Measurements from ENCODE around the gene BRD2. TPM values are rescaled to one million over a fixed set of nuclear protein-coding genes. Genes with fewer than 3 reads are reported as not detected.
A peak's percentile ranks its signal among the peaks of the same experiment; 100 is the strongest.
"Not testable (repeated sequence)": the region's sequence is repeated elsewhere in the genome, so short reads cannot be mapped to it uniquely, and the experiment has no call there.

The BRD2 gene
- total RNA-seq, 2 experiments from 2014 or later: 365 to 371 TPM

DNA sequence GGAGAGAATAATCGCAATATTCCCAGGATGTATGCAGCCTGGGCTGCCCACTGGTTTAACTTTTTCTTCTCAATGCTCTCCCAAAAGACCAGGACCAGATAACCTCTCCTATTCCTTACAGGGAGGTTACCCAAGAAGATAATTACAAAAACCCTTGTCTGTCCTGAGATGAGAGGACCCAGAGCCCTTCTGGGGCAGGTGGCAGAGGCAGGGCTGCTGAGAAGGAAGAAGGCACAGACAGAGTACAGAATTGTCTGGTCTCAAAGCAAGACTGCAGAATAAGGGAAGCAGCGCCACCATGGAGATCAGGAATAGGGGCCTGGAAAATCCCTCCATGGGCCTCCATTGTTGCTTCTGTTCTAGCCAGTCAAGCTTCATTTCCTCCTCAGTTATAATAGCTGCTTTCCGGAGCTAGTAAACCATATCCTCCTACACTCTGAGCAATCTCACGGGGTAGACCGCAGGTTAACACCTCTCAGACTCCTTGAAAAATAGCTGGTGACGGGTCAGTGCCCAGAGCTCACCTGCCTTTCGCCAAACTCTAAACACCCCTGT, 27.1 kb upstream of the BRD2 start:
- Mint-ChIP-seq H3K4me1 (peaks cover 68% of the 10 kb centered on the region), H3K27me3 (no peaks in the 10 kb centered on the region), H3K9me3 (no peaks in the 10 kb centered on the region), H3K4me3 (peak overlapping the region; percentile 90), H3K27ac (peak overlapping the region; percentile 95), H3K36me3 (peaks cover 16% of the 10 kb centered on the region)
- ATAC-seq (ENCODE audit: low read depth) (peak; percentile 71), DNase-seq (peak; percentile 53)
- POLR2A ChIA-PET: interaction anchor here (0.5 to 8.6 kb wide), 10 partner anchors 8 to 341 kb away, joined by 3 to 247 read pairs (median 6); partner anchors contain the start of genes BRD2, PSMB8, PSMB9 and TAP1

- ATAC-seq (ENCODE audit: low read depth); DNase-seq; H3K9me3 Mint-ChIP-seq; H3K27me3 Mint-ChIP-seq: not testable (repeated sequence)
- POLR2A ChIA-PET: interaction anchor here (1.6 to 8.6 kb wide), 4 partner anchors 11 to 98 kb away, joined by 9 to 247 read pairs (median 12); partner anchors contain the start of genes BRD2, PSMB8, PSMB9 and TAP1
- H3K27ac Mint-ChIP-seq: peak overlapping the region; percentile 99
- H3K4me1 Mint-ChIP-seq: peaks cover 71% of the 10 kb centered on the region
- peak overlapping the region; percentile 94 for H3K4me3 Mint-ChIP-seq
- peaks cover 12% of the 10 kb centered on the region for H3K36me3 Mint-ChIP-seq
These were observed 25.8 kb upstream of the BRD2 start for GRCh38 chr6:32942555-32943123.

DNA sequence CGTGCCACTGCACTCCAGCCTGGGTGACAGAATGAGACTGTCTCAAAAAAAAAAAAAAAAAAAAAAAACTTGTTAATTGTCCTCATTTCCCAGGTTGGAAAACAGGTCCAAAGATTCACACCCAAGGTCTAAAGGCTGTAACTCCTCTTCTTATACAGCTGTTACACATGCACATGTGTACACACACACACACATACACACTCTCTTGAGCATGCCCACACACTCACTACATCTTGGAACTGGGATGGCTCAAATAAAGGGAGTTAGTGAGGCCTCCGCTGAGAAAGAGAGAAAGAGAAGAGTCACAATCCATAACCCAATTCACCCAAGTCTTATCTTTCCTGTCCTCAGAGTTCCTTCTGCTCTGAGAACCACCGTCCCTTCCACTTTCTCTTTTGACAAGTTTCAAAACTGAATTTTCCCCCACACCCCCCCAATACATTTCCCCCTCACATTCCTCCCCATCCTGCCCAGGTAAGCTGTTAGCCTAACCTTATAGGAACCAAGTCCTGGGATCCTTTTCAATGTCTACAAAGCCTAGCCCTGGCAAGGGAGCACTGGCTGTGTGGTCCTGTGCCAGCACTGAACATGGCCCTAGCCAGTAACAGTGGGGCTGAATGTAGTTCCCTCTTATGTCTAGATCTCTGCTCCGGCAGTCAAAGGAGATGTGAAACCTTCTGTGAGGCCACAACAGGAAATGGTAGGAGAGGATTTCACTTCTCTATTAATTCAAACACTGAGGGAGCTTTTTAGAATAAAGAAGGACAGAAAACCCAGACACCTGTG, 24.3 kb upstream of the BRD2 start:
- peaks cover 7% of the 10 kb centered on the region for H3K36me3 Mint-ChIP-seq
- no peaks in the 10 kb centered on the region for H3K9me3 Mint-ChIP-seq
- H3K4me1 Mint-ChIP-seq: peaks cover 67% of the 10 kb centered on the region
- ATAC-seq (ENCODE audit: low read depth) (peak; percentile 73), DNase-seq (peak; percentile 58)
- peak overlapping the region; percentile 94 for H3K4me3 Mint-ChIP-seq
- no peaks in the 10 kb centered on the region for H3K27me3 Mint-ChIP-seq
- peak overlapping the region; percentile 99 for H3K27ac Mint-ChIP-seq
- POLR2A ChIA-PET: interaction anchor here (0.6 to 8.6 kb wide), 11 partner anchors 8 to 144 kb away, joined by 3 to 247 read pairs (median 6); partner anchors contain the start of genes BRD2, HLA-DMA, PSMB9 and TAP1

DNA sequence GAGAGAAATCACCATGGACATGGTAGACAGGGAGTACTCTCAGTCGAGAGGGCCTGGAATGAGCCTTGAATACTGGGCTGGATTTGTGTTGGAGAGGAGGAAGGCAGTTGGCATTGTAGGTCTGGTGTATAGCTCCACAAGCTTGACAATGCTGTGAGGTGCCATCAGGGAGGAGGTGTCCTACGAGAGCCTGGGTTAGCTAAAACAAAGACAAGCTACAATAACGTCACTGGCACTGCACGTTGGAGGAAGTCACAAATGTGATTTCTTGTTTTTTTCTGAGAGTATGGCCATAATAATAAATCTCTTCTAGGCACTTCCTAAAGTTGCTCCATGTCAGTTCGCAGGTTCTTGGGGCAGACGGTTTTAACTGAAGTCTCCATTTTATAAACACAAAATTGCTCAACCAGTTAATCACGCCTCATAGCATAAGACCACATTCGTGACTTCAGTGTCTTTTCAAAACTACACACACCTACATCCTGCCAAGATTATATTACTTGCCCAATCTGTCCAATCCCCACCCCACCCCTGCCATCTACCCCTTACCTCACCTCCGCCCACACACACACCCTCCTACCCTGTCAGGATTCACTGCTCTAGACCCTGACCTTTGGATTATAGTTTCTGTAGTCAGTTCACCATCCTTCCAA, 23.2 kb upstream of the BRD2 start:
- POLR2A ChIA-PET: interaction anchor here (0.6 to 8.6 kb wide), 9 partner anchors 9 to 107 kb away, joined by 3 to 247 read pairs (median 7); partner anchors contain the start of genes BRD2, HLA-DMA, PSMB9 and TAP1
- Mint-ChIP-seq H3K9me3 (no peaks in the 10 kb centered on the region), H3K36me3 (peaks cover 14% of the 10 kb centered on the region), H3K4me3 (peak overlapping the region; percentile 94), H3K27me3 (no peaks in the 10 kb centered on the region), H3K4me1 (peaks cover 71% of the 10 kb centered on the region), H3K27ac (peak overlapping the region; percentile 99)
- ATAC-seq (ENCODE audit: low read depth): no peak
- DNase-seq: no peak

DNA sequence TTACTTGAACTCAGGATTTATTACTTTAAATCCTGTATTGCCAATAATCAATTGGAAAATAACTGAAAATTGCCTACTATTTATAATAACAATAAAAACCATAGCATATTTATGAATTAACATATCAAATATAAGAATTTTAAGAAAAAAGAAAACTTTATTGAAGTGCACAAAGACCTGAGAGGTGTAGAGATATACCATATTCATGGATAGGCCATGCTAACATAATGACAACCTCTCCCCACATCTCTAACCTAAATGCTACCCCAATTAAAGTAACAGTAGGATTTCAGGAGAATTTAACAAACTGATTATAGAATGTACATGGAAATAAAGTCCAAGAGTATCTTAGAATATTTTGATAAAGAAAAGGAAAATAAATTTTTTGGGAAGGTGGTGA, 22.4 kb upstream of the BRD2 start:
- peak overlapping the region; percentile 99 for H3K27ac Mint-ChIP-seq

GRCh38 chr6:32946893-32947292, 21.5 kb upstream of the BRD2 start:
- no peaks in the 10 kb centered on the region for H3K27me3 Mint-ChIP-seq
- peaks cover 14% of the 10 kb centered on the region for H3K36me3 Mint-ChIP-seq
- POLR2A ChIA-PET: interaction anchor here (2.4 kb wide), 1 partner anchor 25 kb away, joined by 16 read pairs; no protein-coding TSS in a partner anchor
- H3K27ac Mint-ChIP-seq: no peak overlapping the region
- DNase-seq (no peak), ATAC-seq (ENCODE audit: low read depth) (no peak)
- H3K4me1 Mint-ChIP-seq: peaks cover 59% of the 10 kb centered on the region
- no peak overlapping the region for H3K4me3 Mint-ChIP-seq
- no peaks in the 10 kb centered on the region for H3K9me3 Mint-ChIP-seq

More for the DNA sequence above, 22.4 kb upstream of the BRD2 start:
- peaks cover 14% of the 10 kb centered on the region for H3K36me3 Mint-ChIP-seq
- POLR2A ChIA-PET: no interaction called here
- DNase-seq: no peak
- no peak for ATAC-seq (ENCODE audit: low read depth)
- no peaks in the 10 kb centered on the region for H3K9me3 Mint-ChIP-seq
- H3K4me3 Mint-ChIP-seq: no peak overlapping the region
- no peaks in the 10 kb centered on the region for H3K27me3 Mint-ChIP-seq
- peaks cover 67% of the 10 kb centered on the region for H3K4me1 Mint-ChIP-seq

DNA sequence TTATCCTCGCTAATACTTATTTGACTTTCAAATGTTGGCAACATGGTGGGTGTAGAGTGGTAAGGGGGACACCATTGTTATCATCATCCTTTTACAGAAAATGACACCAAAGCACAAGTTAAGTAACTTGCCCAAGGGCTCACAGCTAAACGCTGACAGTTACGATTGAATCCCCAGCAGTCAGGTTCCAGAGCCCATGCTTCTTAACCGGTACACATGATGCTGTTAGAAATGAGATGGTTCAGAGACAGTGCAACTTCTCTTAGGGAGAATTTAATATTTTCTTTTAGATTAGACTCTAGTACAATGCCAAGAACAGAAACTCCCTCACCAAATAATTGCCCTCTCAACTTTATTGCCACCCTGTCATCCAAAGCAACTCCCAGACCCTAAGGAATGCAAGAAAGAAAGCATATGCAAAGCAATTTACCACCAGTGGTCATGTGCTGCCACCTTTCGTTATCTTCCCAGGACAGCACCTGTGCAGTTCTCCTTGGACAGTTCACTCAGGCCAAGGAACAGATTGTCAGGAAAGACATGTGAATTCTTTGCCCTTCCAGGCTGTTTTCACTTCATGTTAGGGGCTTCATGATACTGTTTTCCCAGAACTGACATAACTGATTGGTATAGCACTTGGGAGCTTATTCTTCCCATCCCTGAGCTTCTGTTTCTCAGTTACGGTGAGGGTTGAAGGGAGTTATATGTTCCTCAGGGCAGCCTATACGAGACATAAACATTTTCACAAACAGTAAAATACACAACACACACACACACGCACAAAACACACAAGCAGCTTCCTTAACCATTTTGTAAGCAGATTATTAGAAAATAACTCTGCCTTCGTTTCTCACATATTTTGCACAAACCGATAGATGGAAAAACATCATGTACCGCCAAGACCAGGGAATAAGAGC, 20.6 kb upstream of the BRD2 start:
- Mint-ChIP-seq H3K27me3 (no peaks in the 10 kb centered on the region), H3K9me3 (no peaks in the 10 kb centered on the region), H3K4me3 (no peak overlapping the region), H3K27ac (no peak overlapping the region), H3K36me3 (peaks cover 14% of the 10 kb centered on the region), H3K4me1 (peaks cover 55% of the 10 kb centered on the region)
- DNase-seq (no peak), ATAC-seq (ENCODE audit: low read depth) (no peak)
- POLR2A ChIA-PET: interaction anchor here (2.4 kb wide), 1 partner anchor 24 kb away, joined by 16 read pairs; no protein-coding TSS in a partner anchor

DNA sequence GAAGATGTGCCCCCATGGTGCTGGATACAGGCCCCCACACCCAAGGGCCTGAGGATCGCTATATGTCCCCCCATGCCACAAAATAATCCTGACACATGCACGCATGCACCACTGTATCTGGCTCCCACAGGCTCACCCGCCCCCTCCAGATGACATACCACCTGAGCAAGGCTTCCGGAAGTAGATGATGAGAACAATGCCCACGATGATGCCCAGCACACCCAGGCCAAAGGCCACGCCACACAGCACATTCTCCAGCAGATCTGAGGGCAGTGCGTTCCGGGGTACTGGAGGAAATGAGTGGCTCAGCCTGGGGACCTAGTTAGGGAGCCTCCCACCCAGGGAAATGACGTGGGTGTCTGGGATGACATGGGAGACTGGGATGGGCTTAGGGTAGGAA, 19.3 kb upstream of the BRD2 start:
- DNase-seq (no peak), ATAC-seq (ENCODE audit: low read depth) (no peak)
- POLR2A ChIA-PET: interaction anchor here (2.4 kb wide), 1 partner anchor 23 kb away, joined by 16 read pairs; no protein-coding TSS in a partner anchor
- Mint-ChIP-seq H3K27ac (no peak overlapping the region), H3K27me3 (no peaks in the 10 kb centered on the region), H3K4me3 (no peak overlapping the region), H3K9me3 (no peaks in the 10 kb centered on the region), H3K36me3 (peaks cover 14% of the 10 kb centered on the region), H3K4me1 (peaks cover 54% of the 10 kb centered on the region)

DNA sequence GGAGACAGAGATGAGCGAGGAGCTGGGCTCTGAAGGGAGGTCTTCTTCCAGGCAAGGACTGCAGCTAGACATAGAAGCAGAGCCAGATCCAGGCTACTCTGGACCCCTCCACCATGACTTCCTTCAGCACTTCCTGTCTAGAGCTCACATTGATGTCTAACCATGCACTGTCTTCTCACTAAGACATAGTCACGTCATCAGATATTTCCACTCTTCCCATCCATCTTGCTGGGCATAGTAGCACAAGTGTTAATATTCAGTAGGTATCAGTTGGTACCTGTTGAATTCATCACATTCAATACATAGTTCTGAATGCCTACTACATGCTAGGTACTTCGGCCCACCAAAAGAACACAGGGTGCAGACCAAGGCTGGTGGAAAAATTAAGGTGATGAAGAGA, 18.4 kb upstream of the BRD2 start:
- Mint-ChIP-seq H3K36me3 (peaks cover 13% of the 10 kb centered on the region), H3K27me3 (no peaks in the 10 kb centered on the region), H3K4me1 (peaks cover 52% of the 10 kb centered on the region), H3K9me3 (no peaks in the 10 kb centered on the region), H3K4me3 (no peak overlapping the region), H3K27ac (peak overlapping the region; percentile 13)
- ATAC-seq (ENCODE audit: low read depth) (no peak), DNase-seq (no peak)
- POLR2A ChIA-PET: interaction anchor here (0.8 to 10.8 kb wide), 6 partner anchors 8 to 820 kb away, joined by 3 to 261 read pairs (median 4); partner anchors contain the start of genes BRD2, FKBPL and TAP2

DNA sequence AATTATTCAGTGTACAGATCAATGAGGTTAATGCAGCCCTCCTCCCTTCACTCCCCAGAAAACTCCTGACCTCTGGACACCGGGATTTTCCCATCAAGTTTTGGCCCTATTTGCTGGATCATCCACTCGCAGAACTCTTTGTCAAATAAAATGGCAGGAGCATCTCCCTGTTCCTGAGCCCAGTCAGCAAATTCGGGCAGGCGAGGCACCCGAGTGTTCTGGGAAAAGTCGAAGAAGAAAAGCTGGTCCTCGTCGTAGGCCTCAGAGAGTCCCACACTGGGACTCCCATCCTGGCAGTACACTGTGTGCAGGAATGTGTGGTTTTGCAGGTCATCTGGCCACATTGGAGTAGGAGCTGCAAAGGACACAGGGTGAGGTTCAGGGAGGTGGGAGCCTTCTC, 17.9 kb upstream of the BRD2 start:
- H3K36me3 Mint-ChIP-seq: peaks cover 12% of the 10 kb centered on the region
- peaks cover 52% of the 10 kb centered on the region for H3K4me1 Mint-ChIP-seq
- ATAC-seq (ENCODE audit: low read depth) (no peak), DNase-seq (no peak)
- no peaks in the 10 kb centered on the region for H3K27me3 Mint-ChIP-seq
- POLR2A ChIA-PET: interaction anchor here (0.8 to 10.8 kb wide), 6 partner anchors 9 to 821 kb away, joined by 3 to 261 read pairs (median 4); partner anchors contain the start of genes BRD2, FKBPL and TAP2
- H3K4me3 Mint-ChIP-seq: no peak overlapping the region
- no peaks in the 10 kb centered on the region for H3K9me3 Mint-ChIP-seq
- peak overlapping the region; percentile 22 for H3K27ac Mint-ChIP-seq

DNA sequence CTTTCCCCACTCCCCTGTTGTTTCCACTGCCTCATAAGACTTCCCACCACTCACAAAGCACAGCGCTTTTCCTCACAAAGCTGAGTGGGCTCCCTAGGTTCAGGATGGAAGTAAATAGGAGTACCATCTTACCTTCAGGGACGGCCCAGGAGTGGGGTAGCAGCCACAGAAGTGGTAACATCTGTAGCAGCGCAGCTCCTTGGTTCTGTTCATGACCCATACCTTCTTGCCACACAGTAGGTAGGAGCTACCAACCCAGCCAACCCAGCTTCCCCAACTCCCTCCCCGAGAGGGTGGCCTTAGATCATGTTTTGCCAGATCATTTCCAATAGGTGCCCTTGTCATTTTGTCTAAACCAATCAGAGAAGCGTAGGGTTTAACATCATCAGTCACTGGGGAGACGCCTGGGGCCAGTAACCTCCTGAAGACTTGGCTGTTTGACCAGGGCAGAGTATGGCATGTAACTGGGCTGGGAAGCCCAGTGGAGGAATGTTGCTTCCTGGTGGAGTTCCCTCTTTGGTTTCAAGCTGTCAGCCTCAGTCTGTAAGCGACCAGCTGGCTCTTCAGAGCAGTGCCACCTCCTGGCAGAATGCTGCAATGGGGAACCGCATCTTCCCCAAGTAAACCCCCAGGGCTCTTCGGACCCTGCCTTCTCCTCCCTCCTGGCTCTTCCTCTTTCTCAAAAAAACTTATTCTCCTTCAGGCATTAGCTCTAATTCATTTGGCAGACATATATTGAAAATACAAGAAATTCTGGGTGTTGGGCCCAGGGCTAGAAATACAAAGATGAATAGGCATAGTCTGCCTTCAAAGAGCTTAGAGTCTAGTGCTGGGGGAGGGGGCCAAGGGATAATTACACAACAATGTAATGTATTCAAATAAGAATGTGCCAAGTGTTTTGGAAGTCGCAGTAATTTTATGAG, 15.3 kb upstream of the BRD2 start, which contains the start of gene HLA-DMA:
Gene HLA-DMA (minus strand): TSS at position 281 of the 923 bp plus-strand sequence. CDS start 61 bp downstream, at position 220.
- Mint-ChIP-seq H3K27me3 (no peaks in the 10 kb centered on the region), H3K36me3 (peaks cover 16% of the 10 kb centered on the region), H3K4me3 (peak within 1 kb of the TSS; percentile 66), H3K9me3 (no peaks in the 10 kb centered on the region), H3K27ac (peak within 1 kb of the TSS; percentile 62), H3K4me1 (peaks cover 50% of the 10 kb centered on the region)
- peak; percentile 65 for DNase-seq
- peak; percentile 93 for ATAC-seq (ENCODE audit: low read depth)
- POLR2A ChIA-PET: interaction anchor here (0.6 to 10.8 kb wide), 10 partner anchors 9 to 398 kb away, joined by 3 to 261 read pairs (median 8); partner anchors contain the start of genes BRD2 and TAP2

Measured in activated naive CD8-positive, alpha-beta T cell treated with anti-CD3 and anti-CD28 coated beads, Interleukin-2, amount 10 ng/mL, durations not matched to agents 7 days and 5 days (primary cell).